ENCODE data around the gene MSN. TPM values are rescaled to one million over a fixed set of nuclear protein-coding genes. Genes with fewer than 3 reads are reported as not detected.
A peak's percentile ranks its signal among the peaks of the same experiment; 100 is the strongest.

The MSN gene
- total and polyA plus RNA-seq, 2 experiments from 2014 or later, result 268 to 281 TPM

DNA sequence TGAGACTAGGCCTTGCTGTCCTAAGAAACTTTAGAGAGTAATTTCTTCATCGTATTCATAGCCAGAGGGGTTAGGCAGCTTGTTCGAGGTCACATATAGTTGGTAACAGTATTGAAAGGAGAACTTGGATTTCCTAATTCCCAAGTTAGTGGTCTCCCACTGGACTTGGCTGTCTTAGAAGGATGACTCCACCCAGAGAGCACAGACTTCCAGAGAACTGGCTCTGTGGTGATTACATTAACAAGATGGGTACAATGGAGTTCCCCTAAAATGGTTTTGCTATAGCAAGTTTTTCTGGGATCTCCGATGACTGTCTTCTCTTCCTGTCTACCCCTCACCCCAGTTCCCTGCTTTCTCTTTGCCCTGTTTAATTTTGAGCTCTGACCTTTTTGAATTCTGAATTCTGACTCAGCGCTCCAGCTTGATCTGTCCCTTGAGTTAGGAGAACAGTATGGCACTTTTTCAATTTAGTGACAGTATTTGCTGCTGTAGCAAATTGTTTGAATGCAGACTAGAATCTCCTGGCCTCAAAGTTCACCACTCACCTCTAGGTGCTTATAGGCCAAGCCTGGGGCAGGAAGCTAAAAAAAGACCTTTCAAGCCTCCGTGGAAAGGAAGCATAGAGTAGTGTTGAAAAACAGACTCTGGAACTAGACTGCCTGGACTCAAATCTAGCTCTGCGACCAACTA, 6.9 kb downstream of the MSN start:
- no peaks in the 10 kb centered on the region for H3K9me2 ChIP-seq (ENCODE audit: insufficient read depth)
- H3K27me3 ChIP-seq (replicated peaks; ENCODE audit: insufficient read depth), result no peaks in the 10 kb centered on the region
- peak overlapping the region; percentile 86 for H3K27ac ChIP-seq
- peaks cover 86% of the 10 kb centered on the region for H3K4me1 ChIP-seq (ENCODE audit: insufficient read depth)
- peaks cover 75% of the 10 kb centered on the region for H3F3A ChIP-seq (ENCODE audit: insufficient read depth)
- in situ Hi-C loops (cut with MboI), result no loop called here
- TF ChIP-seq EZH2phosphoT487 (IDR thresholded peaks at IDR 0.05; ENCODE audit: insufficient read depth, low read depth) (no peak), EZH2 (IDR thresholded peaks at IDR 0.05; ENCODE audit: insufficient read depth, poor library complexity, severe bottlenecking) (no peak)
- 20 to 21% methylated on average over 6 of the region's 6 CpGs for WGBS, 2 experiments (ENCODE audit: low coverage in 1 of 2, low lambda C conversion rate in 2 of 2, missing lambda C conversion rate in 2 of 2)
- peaks cover 100% of the 10 kb centered on the region for H3K79me2 ChIP-seq (ENCODE audit: insufficient read depth)
- H3K4me3 ChIP-seq, result peak overlapping the region; percentile 40
- H3K4me2 ChIP-seq (ENCODE audit: unreplicated experiment), result peak overlapping the region; percentile 73
- peak; percentile 51 for DNase-seq
- H3K36me3 ChIP-seq (ENCODE audit: low read depth), result no peaks in the 10 kb centered on the region
- no peaks in the 10 kb centered on the region for H3K9me3 ChIP-seq (ENCODE audit: low read depth)
- H2AFZ ChIP-seq, result no peak overlapping the region
- peak overlapping the region; percentile 51 for H3K9ac ChIP-seq
- H4K20me1 ChIP-seq (ENCODE audit: insufficient read depth), result 0 out of 2 replicates have a peak, but pooled peaks cover 5% of the 10 kb centered on the region

DNA sequence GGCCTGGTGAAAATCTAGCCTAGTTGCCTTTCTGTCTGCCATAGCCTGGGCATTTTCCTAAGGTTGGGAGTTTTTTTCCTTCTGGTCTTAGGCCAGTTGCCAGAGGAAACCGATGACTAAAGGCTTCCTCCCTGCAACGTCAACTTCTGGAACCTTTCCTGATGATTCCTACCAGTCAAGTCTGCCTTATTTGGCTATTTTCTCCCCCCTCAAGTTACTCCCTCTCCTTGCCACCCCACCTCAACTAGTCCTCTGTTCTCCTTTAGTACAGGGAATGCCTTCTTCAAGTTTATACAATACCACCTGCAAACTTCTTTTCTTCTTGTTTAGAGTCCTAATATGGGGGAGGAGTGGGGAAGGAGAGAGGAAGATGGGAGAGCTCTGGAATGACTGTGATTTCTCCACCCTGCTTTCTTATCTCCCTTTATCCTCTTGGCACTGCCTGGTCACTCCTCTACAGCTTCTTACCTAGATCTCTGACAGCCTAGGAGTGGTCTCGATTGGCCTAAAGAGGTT, 10.6 kb downstream of the MSN start:
- H3K4me3 ChIP-seq, result peak overlapping the region; percentile 53
- peaks cover 74% of the 10 kb centered on the region for H3F3A ChIP-seq (ENCODE audit: insufficient read depth)
- no peaks in the 10 kb centered on the region for H3K9me2 ChIP-seq (ENCODE audit: insufficient read depth)
- peak overlapping the region; percentile 53 for H3K9ac ChIP-seq
- H3K9me3 ChIP-seq (ENCODE audit: low read depth), result no peaks in the 10 kb centered on the region
- in situ Hi-C loops (cut with MboI), result no loop called here
- peak; percentile 87 for DNase-seq
- peak overlapping the region; percentile 69 for H3K4me2 ChIP-seq (ENCODE audit: unreplicated experiment)
- TF ChIP-seq EZH2 (IDR thresholded peaks at IDR 0.05; ENCODE audit: insufficient read depth, poor library complexity, severe bottlenecking) (no peak), EZH2phosphoT487 (IDR thresholded peaks at IDR 0.05; ENCODE audit: insufficient read depth, low read depth) (no peak)
- H3K79me2 ChIP-seq (ENCODE audit: insufficient read depth), result peaks cover 100% of the 10 kb centered on the region
- H3K4me1 ChIP-seq (ENCODE audit: insufficient read depth), result peaks cover 66% of the 10 kb centered on the region
- H2AFZ ChIP-seq, result no peak overlapping the region
- H3K36me3 ChIP-seq (ENCODE audit: low read depth), result 0 out of 2 replicates have a peak, but pooled peaks cover 4% of the 10 kb centered on the region
- no peaks in the 10 kb centered on the region for H4K20me1 ChIP-seq (ENCODE audit: insufficient read depth)
- no peaks in the 10 kb centered on the region for H3K27me3 ChIP-seq (replicated peaks; ENCODE audit: insufficient read depth)
- peak overlapping the region; percentile 86 for H3K27ac ChIP-seq
- WGBS, 2 experiments (ENCODE audit: low coverage in 1 of 2, low lambda C conversion rate in 2 of 2, missing lambda C conversion rate in 2 of 2), result 11 to 22% methylated on average over 3 of the region's 3 CpGs

DNA sequence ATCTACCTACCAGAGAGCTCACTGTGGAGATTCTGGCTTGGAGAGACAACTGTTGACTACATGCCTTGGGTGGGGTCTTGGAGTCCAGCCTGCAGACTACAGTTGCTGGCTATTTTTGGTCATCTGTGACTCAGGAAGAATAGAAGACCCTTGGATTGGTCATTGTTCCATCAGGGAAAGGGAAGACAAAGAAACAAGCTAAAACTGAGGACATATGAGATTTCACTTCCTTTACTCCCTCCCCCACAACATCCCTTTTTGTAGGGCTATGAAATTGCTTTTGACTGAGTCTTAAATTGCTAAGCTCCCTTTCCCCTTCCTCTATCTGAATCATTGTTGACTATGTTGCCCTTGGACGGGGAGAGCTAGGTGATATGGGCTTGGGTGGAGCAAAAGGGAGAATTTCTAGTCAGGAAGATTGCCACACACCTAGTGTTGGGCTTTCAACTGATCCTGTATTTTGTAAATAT, 11.7 kb downstream of the MSN start:
- H3K9ac ChIP-seq, result peak overlapping the region; percentile 53

DNA sequence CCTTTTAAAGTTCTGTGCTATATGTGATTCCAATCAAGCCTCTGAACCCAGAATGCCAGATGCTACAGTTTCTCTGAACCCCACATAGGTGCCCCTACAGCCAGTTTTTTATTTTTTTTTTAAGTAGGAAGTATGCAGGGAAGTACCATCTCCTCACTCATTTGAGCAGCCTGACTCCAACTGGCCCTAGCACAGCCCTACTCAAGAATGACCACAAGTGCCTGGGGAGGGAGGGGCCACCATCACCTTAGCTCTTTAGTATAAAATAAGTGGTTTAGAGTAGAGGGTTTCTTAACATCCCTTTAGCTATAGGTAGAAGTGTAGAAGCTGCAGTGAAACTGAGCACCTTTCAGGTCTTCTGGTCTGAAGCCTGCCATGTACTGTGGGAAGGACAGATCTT, 14.4 kb downstream of the MSN start:
- H3K79me2 ChIP-seq (ENCODE audit: insufficient read depth), result peaks cover 98% of the 10 kb centered on the region
- in situ Hi-C loops (cut with MboI), result no loop called here
- TF ChIP-seq EZH2phosphoT487 (IDR thresholded peaks at IDR 0.05; ENCODE audit: insufficient read depth, low read depth), result no peak
- no peak for TF ChIP-seq EZH2 (IDR thresholded peaks at IDR 0.05; ENCODE audit: insufficient read depth, poor library complexity, severe bottlenecking)
- no peak overlapping the region for H3K4me3 ChIP-seq
- no peaks in the 10 kb centered on the region; the same call in 1 of the 2 replicates for H4K20me1 ChIP-seq (ENCODE audit: insufficient read depth)
- H3K4me1 ChIP-seq (ENCODE audit: insufficient read depth), result peaks cover 39% of the 10 kb centered on the region
- no peak overlapping the region for H3K4me2 ChIP-seq (ENCODE audit: unreplicated experiment)
- peaks cover 38% of the 10 kb centered on the region for H3F3A ChIP-seq (ENCODE audit: insufficient read depth)
- H3K9me3 ChIP-seq (ENCODE audit: low read depth), result no peaks in the 10 kb centered on the region
- H3K27ac ChIP-seq, result no peak overlapping the region
- H3K27me3 ChIP-seq (replicated peaks; ENCODE audit: insufficient read depth), result no peaks in the 10 kb centered on the region
- no peak overlapping the region for H2AFZ ChIP-seq
- H3K36me3 ChIP-seq (ENCODE audit: low read depth), result 0 out of 2 replicates have a peak, but pooled peaks cover 4% of the 10 kb centered on the region
- H3K9me2 ChIP-seq (ENCODE audit: insufficient read depth), result no peaks in the 10 kb centered on the region
- DNase-seq, result no peak
- H3K9ac ChIP-seq, result no peak overlapping the region

More for the DNA sequence above, 11.7 kb downstream of the MSN start:
- WGBS, 2 experiments (ENCODE audit: low coverage in 1 of 2, low lambda C conversion rate in 2 of 2, missing lambda C conversion rate in 2 of 2), result 0% methylated on average over 1 of the region's 1 CpG
- no peak overlapping the region for H2AFZ ChIP-seq
- in situ Hi-C loops (cut with MboI), result no loop called here
- peaks cover 56% of the 10 kb centered on the region for H3K4me1 ChIP-seq (ENCODE audit: insufficient read depth)
- DNase-seq, result peak; percentile 63
- no peaks in the 10 kb centered on the region for H3K9me3 ChIP-seq (ENCODE audit: low read depth)
- H3K9me2 ChIP-seq (ENCODE audit: insufficient read depth), result no peaks in the 10 kb centered on the region
- peak overlapping the region; percentile 53 for H3K4me3 ChIP-seq
- H3K27ac ChIP-seq, result peak overlapping the region; percentile 86
- no peaks in the 10 kb centered on the region for H4K20me1 ChIP-seq (ENCODE audit: insufficient read depth)
- H3K4me2 ChIP-seq (ENCODE audit: unreplicated experiment), result peak overlapping the region; percentile 69
- 0 out of 2 replicates have a peak, but pooled peaks cover 4% of the 10 kb centered on the region for H3K36me3 ChIP-seq (ENCODE audit: low read depth)
- no peaks in the 10 kb centered on the region for H3K27me3 ChIP-seq (replicated peaks; ENCODE audit: insufficient read depth)
- TF ChIP-seq EZH2phosphoT487 (IDR thresholded peaks at IDR 0.05; ENCODE audit: insufficient read depth, low read depth) (no peak), EZH2 (IDR thresholded peaks at IDR 0.05; ENCODE audit: insufficient read depth, poor library complexity, severe bottlenecking) (no peak)
- peaks cover 66% of the 10 kb centered on the region for H3F3A ChIP-seq (ENCODE audit: insufficient read depth)
- H3K79me2 ChIP-seq (ENCODE audit: insufficient read depth), result peaks cover 98% of the 10 kb centered on the region

Data from GM23248 (cell line).